Liver (tissue), 9 donors: ENCODE results near the gene RASAL2. TPM values are rescaled to one million over a fixed set of nuclear protein-coding genes. Genes with fewer than 3 reads are reported as not detected.

Experiments
- DNase-seq: peaks from one replicate; pipeline ENCODE4 v3.0.0-alpha.2; 2017; ENCODE audit warnings: low spot score
- H3K27ac ChIP-seq, 2 donors: one replicate each; pipeline ENCODE4 v1.7.0; 2013; ENCODE audit warnings: inconsistent platforms in 2 of 2, low read length in 2 of 2, control low read depth in 1 of 2, low read depth in 1 of 2, mild to moderate bottlenecking in 1 of 2
- H3K27me3 ChIP-seq, 4 donors: one replicate each; pipeline versions ENCODE4 v1.6.1 to v1.7.0; 2013; ENCODE audit warnings: low read length in 3 of 4, inconsistent platforms in 1 of 4, mild to moderate bottlenecking in 1 of 4, moderate library complexity in 1 of 4; ENCODE audit not compliant: control insufficient read depth in 4 of 4, insufficient read depth in 4 of 4
- H3K36me3 ChIP-seq, 4 donors: one replicate each; pipeline versions ENCODE4 v1.6.1 to v1.7.0; 2013; ENCODE audit warnings: low read length in 3 of 4, mild to moderate bottlenecking in 3 of 4, low read depth in 1 of 4, moderate library complexity in 1 of 4; ENCODE audit not compliant: control insufficient read depth in 4 of 4, insufficient read depth in 3 of 4
- H3K4me1 ChIP-seq, 4 donors: one replicate each; pipeline versions ENCODE4 v1.6.1 to v1.7.0; 2013; ENCODE audit warnings: low read length in 3 of 4, mild to moderate bottlenecking in 3 of 4, moderate library complexity in 1 of 4; ENCODE audit not compliant: control insufficient read depth in 4 of 4, insufficient read depth in 4 of 4
- H3K4me3 ChIP-seq, 3 donors: one replicate each; pipeline versions ENCODE4 v1.6.1 to v1.7.0; 2013; ENCODE audit warnings: low read length in 3 of 3, control low read depth in 1 of 3, low read depth in 1 of 3, mild to moderate bottlenecking in 1 of 3
- H3K9ac ChIP-seq, 2 donors: one replicate each; pipeline ENCODE4 v1.7.0; 2013; ENCODE audit warnings: low read length in 2 of 2, mild to moderate bottlenecking in 2 of 2, moderate library complexity in 2 of 2, control low read depth in 1 of 2, low read depth in 1 of 2
- H3K9me3 ChIP-seq, 4 donors: one replicate each; pipeline versions ENCODE4 v1.6.1 to v1.7.0; 2013; ENCODE audit warnings: low read length in 3 of 4; ENCODE audit not compliant: control insufficient read depth in 4 of 4
- ATF3 ChIP-seq: IDR thresholded peaks from 2 replicates; pipeline ENCODE4 v1.6.1; 2016; ENCODE audit warnings: antibody characterized with exemption
- CTCF ChIP-seq: fragments of 150-350 bp; IDR thresholded peaks from 2 replicates; pipeline ENCODE4 v1.5.1; 2017; ENCODE audit warnings: improper control_type of control experiment, low read depth, low read length; ENCODE audit not compliant: missing input control
- EGR1 ChIP-seq, 2 donors: IDR thresholded peaks; 2 replicates each; pipeline ENCODE4 v1.6.1; 2016 to 2018; ENCODE audit warnings: antibody characterized with exemption in 2 of 2, low read depth in 2 of 2
- FOXA1 ChIP-seq: IDR thresholded peaks from 2 replicates; pipeline ENCODE4 v1.6.1; 2016; ENCODE audit warnings: antibody characterized with exemption
- FOXA2 ChIP-seq: IDR thresholded peaks from 2 replicates; pipeline ENCODE4 v1.6.1; 2016; ENCODE audit warnings: antibody characterized with exemption
- GABPA ChIP-seq, 2 donors: IDR thresholded peaks in 1 of 2; conservative IDR thresholded peaks in 1 of 2; 2 replicates each; pipeline ENCODE4 v1.6.1; 2016; ENCODE audit warnings: antibody characterized with exemption in 2 of 2, mild to moderate bottlenecking in 1 of 2, moderate library complexity in 1 of 2
- HNF4G ChIP-seq: IDR thresholded peaks from 2 replicates; pipeline ENCODE4 v1.6.1; 2016; ENCODE audit warnings: antibody characterized with exemption
- JUND ChIP-seq, 2 donors: IDR thresholded peaks; 2 replicates each; pipeline ENCODE4 v1.6.1; 2016; ENCODE audit warnings: antibody characterized with exemption in 2 of 2
- MAX ChIP-seq: IDR thresholded peaks from 2 replicates; pipeline ENCODE4 v1.6.1; 2016; ENCODE audit warnings: antibody characterized with exemption
- NR2F2 ChIP-seq: IDR thresholded peaks from 2 replicates; pipeline ENCODE4 v1.6.1; 2016; ENCODE audit warnings: antibody characterized with exemption
- RXRA ChIP-seq, 2 donors: IDR thresholded peaks; 2 replicates each; pipeline ENCODE4 v1.6.1; 2017 to 2018; ENCODE audit warnings: antibody characterized with exemption in 2 of 2, mild to moderate bottlenecking in 1 of 2
- SP1 ChIP-seq: IDR thresholded peaks from 2 replicates; pipeline ENCODE4 v1.6.1; 2018; ENCODE audit warnings: antibody characterized with exemption, mild to moderate bottlenecking
- TAF1 ChIP-seq: conservative IDR thresholded peaks from 2 replicates; pipeline ENCODE4 v1.6.1; 2016; ENCODE audit warnings: antibody characterized with exemption, mild to moderate bottlenecking
- YY1 ChIP-seq: IDR thresholded peaks from 2 replicates; pipeline ENCODE4 v1.6.1; 2016; ENCODE audit warnings: antibody characterized with exemption, mild to moderate bottlenecking
- WGBS: extraction: QIAGEN DNeasy Blood & Tissue Kit; methylation state at CpG from one replicate; pipeline ENCODE4 v1.1.7; 2013; 5-methylcytosine and 5-hydroxymethylcytosine counted together
- polyA plus RNA-seq, 2 donors: library from polyadenylated mRNA; stranded (reverse) in 1 of 2; unstranded in 1 of 2; fragments of 200-250 nt in 1 of 2; fragments of >200 nt in 1 of 2; fragmentation: Nextera tagmentation in 1 of 2; extraction: Ambion mirVana in 1 of 2; gene quantifications; one replicate each; pipeline versions ENCODE4 v1.2.1 to v1.2.3, GENCODE V29; 2013 to 2015
- total RNA-seq, 2 donors: library from RNA; depleted of rRNA; stranded (reverse); fragments of >200 nt; gene quantifications; one replicate each; pipeline ENCODE4 v1.2.3, GENCODE V29; 2014
- TF ChIP-seq, protein P1 (sequence below): IDR thresholded peaks from 2 replicates; pipeline ENCODE4 v1.6.1; 2016; ENCODE audit warnings: antibody characterized with exemption, mild to moderate bottlenecking
- TF ChIP-seq, protein P2 (sequence below): IDR thresholded peaks from 2 replicates; pipeline ENCODE4 v1.6.1; 2016; ENCODE audit warnings: antibody characterized with exemption
- donor health status: healthy.
- donor health status: healthy.
- donor health status: healthy.
- donor health status: healthy.
- donor health status: healthy.

The RASAL2 gene
- total and polyA plus RNA-seq, 4 donors = 1.8 to 8.1 (median 4.1) TPM

DNA sequence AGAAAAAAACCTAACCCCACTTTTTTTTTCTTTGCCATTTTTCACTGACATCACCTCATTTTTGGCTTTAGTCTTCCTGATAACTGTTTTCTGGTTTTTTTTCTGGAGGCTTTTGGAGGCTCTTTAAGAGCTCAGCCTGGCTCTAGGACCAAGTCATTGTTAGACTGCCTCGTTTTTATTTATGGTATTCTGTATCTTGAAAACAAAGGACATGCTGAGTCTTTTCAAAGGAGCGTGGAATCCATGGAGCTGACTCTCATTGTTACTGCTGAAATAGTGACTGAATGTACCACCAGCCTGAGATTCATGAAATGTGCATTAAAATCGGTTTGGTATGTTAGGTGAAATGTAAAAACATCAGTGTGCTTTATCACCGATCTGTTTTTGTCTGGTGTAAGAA lies 28.0 kb downstream of the RASAL2 start (continued):
- TF ChIP-seq, protein P1, sequence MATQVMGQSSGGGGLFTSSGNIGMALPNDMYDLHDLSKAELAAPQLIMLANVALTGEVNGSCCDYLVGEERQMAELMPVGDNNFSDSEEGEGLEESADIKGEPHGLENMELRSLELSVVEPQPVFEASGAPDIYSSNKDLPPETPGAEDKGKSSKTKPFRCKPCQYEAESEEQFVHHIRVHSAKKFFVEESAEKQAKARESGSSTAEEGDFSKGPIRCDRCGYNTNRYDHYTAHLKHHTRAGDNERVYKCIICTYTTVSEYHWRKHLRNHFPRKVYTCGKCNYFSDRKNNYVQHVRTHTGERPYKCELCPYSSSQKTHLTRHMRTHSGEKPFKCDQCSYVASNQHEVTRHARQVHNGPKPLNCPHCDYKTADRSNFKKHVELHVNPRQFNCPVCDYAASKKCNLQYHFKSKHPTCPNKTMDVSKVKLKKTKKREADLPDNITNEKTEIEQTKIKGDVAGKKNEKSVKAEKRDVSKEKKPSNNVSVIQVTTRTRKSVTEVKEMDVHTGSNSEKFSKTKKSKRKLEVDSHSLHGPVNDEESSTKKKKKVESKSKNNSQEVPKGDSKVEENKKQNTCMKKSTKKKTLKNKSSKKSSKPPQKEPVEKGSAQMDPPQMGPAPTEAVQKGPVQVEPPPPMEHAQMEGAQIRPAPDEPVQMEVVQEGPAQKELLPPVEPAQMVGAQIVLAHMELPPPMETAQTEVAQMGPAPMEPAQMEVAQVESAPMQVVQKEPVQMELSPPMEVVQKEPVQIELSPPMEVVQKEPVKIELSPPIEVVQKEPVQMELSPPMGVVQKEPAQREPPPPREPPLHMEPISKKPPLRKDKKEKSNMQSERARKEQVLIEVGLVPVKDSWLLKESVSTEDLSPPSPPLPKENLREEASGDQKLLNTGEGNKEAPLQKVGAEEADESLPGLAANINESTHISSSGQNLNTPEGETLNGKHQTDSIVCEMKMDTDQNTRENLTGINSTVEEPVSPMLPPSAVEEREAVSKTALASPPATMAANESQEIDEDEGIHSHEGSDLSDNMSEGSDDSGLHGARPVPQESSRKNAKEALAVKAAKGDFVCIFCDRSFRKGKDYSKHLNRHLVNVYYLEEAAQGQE = no peak
- no peak for TF ChIP-seq RXRA (IDR thresholded peaks at IDR 0.05)

DNA sequence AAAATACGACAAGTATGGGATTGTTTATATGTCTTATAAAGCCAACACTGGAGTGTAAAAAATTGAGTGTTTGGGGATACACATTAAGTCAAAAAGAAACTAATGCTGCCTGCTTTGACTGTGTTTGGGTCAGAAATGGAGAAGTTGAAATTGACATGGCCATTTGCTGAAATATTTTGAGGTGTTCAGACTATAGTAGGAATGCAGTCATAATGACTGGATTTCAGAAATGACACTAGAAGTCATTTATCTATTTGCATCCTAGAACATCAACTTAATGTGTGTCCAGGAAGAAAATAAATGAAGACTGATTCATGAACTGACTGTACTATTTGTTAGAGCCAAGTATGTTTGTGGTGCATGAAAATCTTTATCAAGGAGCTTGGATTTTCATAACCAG lies 28.4 kb downstream of the RASAL2 start:
- Histone ChIP-seq H3K36me3 (no peaks in the 10 kb centered on the region), H3K27me3 (no peaks in the 10 kb centered on the region), H3K27ac (no peak overlapping the region), H3K4me1 (no peaks in the 10 kb centered on the region), H3K4me3 (no peak overlapping the region), H3K9me3 (no peaks in the 10 kb centered on the region), H3K9ac (no peak overlapping the region)
- DNase-seq = no peak
- 81% methylated on average over 1 of the region's 1 CpG for WGBS
- TF ChIP-seq HNF4G (no peak), FOXA1 (no peak), GABPA (IDR thresholded peaks at IDR 0.05 in 1 of 2, conservative IDR thresholded peaks at IDR 0.05 in 1 of 2) (no peak), YY1 (no peak), JUND (IDR thresholded peaks at IDR 0.05) (no peak)

GRCh38 chr1:178124115-178124514 lies 30.2 kb downstream of the RASAL2 start:
- no peak overlapping the region for H3K27ac ChIP-seq
- no peak for TF ChIP-seq HNF4G
- TF ChIP-seq, protein P1 = no peak
- no peak for TF ChIP-seq TAF1
- no peak for TF ChIP-seq YY1
- no peak for TF ChIP-seq SP1
- TF ChIP-seq MAX = no peak
- no peak for TF ChIP-seq JUND (IDR thresholded peaks at IDR 0.05)
- TF ChIP-seq EGR1 (IDR thresholded peaks at IDR 0.05; ENCODE audit: low read depth in 2 of 2) = no peak
- TF ChIP-seq, protein P2, sequence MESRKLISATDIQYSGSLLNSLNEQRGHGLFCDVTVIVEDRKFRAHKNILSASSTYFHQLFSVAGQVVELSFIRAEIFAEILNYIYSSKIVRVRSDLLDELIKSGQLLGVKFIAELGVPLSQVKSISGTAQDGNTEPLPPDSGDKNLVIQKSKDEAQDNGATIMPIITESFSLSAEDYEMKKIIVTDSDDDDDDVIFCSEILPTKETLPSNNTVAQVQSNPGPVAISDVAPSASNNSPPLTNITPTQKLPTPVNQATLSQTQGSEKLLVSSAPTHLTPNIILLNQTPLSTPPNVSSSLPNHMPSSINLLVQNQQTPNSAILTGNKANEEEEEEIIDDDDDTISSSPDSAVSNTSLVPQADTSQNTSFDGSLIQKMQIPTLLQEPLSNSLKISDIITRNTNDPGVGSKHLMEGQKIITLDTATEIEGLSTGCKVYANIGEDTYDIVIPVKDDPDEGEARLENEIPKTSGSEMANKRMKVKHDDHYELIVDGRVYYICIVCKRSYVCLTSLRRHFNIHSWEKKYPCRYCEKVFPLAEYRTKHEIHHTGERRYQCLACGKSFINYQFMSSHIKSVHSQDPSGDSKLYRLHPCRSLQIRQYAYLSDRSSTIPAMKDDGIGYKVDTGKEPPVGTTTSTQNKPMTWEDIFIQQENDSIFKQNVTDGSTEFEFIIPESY = no peak
- no peak for TF ChIP-seq ATF3
- TF ChIP-seq CTCF = no peak
- TF ChIP-seq FOXA1 = no peak
- TF ChIP-seq FOXA2 = no peak
- TF ChIP-seq GABPA (IDR thresholded peaks at IDR 0.05 in 1 of 2, conservative IDR thresholded peaks at IDR 0.05 in 1 of 2) = no peak
- no peak for TF ChIP-seq RXRA (IDR thresholded peaks at IDR 0.05)
- TF ChIP-seq NR2F2 = no peak
- no peak overlapping the region for H3K9ac ChIP-seq
- H3K4me3 ChIP-seq = no peak overlapping the region
- no peaks in the 10 kb centered on the region for H3K36me3 ChIP-seq
- H3K9me3 ChIP-seq = no peaks in the 10 kb centered on the region
- H3K27me3 ChIP-seq = no peaks in the 10 kb centered on the region
- DNase-seq = no peak
- H3K4me1 ChIP-seq = no peaks in the 10 kb centered on the region
